ENCODE data around the gene SOWAHA. TPM values are rescaled to one million over a fixed set of nuclear protein-coding genes. Genes with fewer than 3 reads are reported as not detected.

Gene SOWAHA
- total RNA-seq, 1 experiment from 2014 or later = 0.39 TPM

DNA sequence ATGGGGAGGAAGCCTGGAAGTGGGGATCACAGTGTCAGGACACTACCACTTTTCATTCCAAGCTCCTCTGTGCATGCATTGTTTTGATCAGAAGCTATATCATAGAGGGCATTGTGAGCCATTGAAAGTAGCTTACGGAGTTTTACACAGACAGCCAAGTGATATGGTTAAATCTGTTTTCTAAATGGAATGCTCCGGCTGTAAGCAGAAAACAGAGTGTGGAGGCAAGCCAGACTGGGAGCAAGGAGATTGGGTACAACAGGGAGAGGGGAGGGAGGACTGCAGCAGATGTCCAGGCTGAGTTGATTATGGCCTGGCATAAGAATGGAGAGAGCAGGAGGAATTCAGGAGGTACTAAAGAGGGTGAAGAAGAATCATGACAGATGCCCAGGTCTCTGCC, 15.5 kb upstream of the SOWAHA start (continued):
- no peak for TF ChIP-seq FOSL1 (IDR thresholded peaks at IDR 0.05; ENCODE audit: low read depth)
- no peak for TF ChIP-seq ZNF274 (IDR thresholded peaks at IDR 0.05; ENCODE audit: low read depth, low read length)
- TF ChIP-seq JUND (IDR thresholded peaks at IDR 0.05) = no peak
- TF ChIP-seq MAX (IDR thresholded peaks at IDR 0.05) = no peak
- TF ChIP-seq SRF (IDR thresholded peaks at IDR 0.05; ENCODE audit: low read depth) = no peak
- TF ChIP-seq ELF1 (IDR thresholded peaks at IDR 0.05; ENCODE audit: borderline replicate concordance, low read depth) = no peak
- TF ChIP-seq SIN3A (IDR thresholded peaks at IDR 0.05; ENCODE audit: low read depth) = no peak
- no peak for TF ChIP-seq SP1 (IDR thresholded peaks at IDR 0.05; ENCODE audit: low read depth)
- TF ChIP-seq TCF7L2 (IDR thresholded peaks at IDR 0.05; ENCODE audit: borderline replicate concordance, extremely low read depth, insufficient read depth, insufficient read length) = no peak
- no peak for TF ChIP-seq CBX3 (IDR thresholded peaks at IDR 0.05; ENCODE audit: low read depth)
- TF ChIP-seq, protein P1, sequence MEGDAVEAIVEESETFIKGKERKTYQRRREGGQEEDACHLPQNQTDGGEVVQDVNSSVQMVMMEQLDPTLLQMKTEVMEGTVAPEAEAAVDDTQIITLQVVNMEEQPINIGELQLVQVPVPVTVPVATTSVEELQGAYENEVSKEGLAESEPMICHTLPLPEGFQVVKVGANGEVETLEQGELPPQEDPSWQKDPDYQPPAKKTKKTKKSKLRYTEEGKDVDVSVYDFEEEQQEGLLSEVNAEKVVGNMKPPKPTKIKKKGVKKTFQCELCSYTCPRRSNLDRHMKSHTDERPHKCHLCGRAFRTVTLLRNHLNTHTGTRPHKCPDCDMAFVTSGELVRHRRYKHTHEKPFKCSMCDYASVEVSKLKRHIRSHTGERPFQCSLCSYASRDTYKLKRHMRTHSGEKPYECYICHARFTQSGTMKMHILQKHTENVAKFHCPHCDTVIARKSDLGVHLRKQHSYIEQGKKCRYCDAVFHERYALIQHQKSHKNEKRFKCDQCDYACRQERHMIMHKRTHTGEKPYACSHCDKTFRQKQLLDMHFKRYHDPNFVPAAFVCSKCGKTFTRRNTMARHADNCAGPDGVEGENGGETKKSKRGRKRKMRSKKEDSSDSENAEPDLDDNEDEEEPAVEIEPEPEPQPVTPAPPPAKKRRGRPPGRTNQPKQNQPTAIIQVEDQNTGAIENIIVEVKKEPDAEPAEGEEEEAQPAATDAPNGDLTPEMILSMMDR (IDR thresholded peaks at IDR 0.05 in 2 of 3, conservative IDR thresholded peaks at IDR 0.05 in 1 of 3; ENCODE audit: borderline replicate concordance in 1 of 3, insufficient read depth in 1 of 3, low read depth in 2 of 3, low read length in 2 of 3) = no peak
- TF ChIP-seq EZH2phosphoT487 (IDR thresholded peaks at IDR 0.05; ENCODE audit: borderline replicate concordance) = no peak
- no peak for TF ChIP-seq EGR1 (IDR thresholded peaks at IDR 0.05; ENCODE audit: low read depth)

DNA sequence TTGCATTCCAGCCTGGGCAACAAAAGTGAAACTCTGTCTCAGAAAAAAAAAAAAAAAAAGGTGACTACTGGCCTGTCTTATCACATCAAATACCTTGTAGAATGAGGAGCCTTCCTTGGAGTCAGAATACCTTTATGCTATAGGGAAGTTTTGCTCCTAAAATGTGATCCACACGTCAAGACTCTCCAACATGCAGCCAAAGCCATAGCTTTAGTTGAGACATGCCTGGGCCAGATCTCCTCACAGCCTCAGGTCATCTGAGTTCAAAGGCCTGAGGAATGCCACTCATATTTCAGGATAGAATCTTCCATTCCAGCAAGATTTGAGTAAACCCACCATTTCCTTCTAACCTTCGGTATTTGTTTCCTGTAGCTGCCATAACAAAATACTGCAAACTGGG, 13.7 kb upstream of the SOWAHA start:
- ATAC-seq (no peak), DNase-seq (ENCODE audit: low read depth, low spot score) (no peak)
- Histone ChIP-seq H3K27me3 (ENCODE audit: insufficient read depth, low read length) (no peaks in the 10 kb centered on the region), H3K9me3 (ENCODE audit: control insufficient read depth in 1 of 2, insufficient read depth in 1 of 2, low read depth in 1 of 2, low read length in 2 of 2) (no peaks in the 10 kb centered on the region), H3K27ac (ENCODE audit: low read depth, low read length) (no peak overlapping the region), H3K4me3 (replicated peaks in 1 of 2; ENCODE audit: low read depth in 1 of 2, low read length in 2 of 2) (no peak overlapping the region), H3K79me2 (ENCODE audit: insufficient read depth, low read length) (no peaks in the 10 kb centered on the region), H3K9ac (ENCODE audit: low read length) (no peak overlapping the region), H3K4me1 (ENCODE audit: control insufficient read depth in 1 of 2, insufficient read depth in 2 of 2, low read length in 2 of 2) (no peaks in the 10 kb centered on the region), H3K4me2 (ENCODE audit: low read length) (no peak overlapping the region), H2AFZ (ENCODE audit: low read depth, low read length, poor library complexity, severe bottlenecking) (no peak overlapping the region), H4K20me1 (ENCODE audit: insufficient read depth) (no peaks in the 10 kb centered on the region), H3K9me2 (ENCODE audit: insufficient read depth) (no peaks in the 10 kb centered on the region), H3K36me3 (ENCODE audit: control insufficient read depth in 1 of 2, insufficient read depth in 2 of 2, low read length in 2 of 2) (no peaks in the 10 kb centered on the region)
- intact Hi-C loops (cut with micrococcal nuclease) = no loop called here
- POLR2A ChIA-PET = no interaction called here
- RAD21 ChIA-PET (ENCODE audit: low non-redundant PET in 1 of 2, low total read pairs in 2 of 2, uncharacterized antibody in 2 of 2, unreplicated experiment in 2 of 2) = no interaction called here
- BruUV-seq (replicated peaks) = no TSS peak
- CTCF ChIA-PET = interaction anchor here (1.3 to 2.2 kb wide), 2 partner anchors 8 to 273 kb away, joined by 5 to 12 read pairs; no protein-coding TSS in a partner anchor
- TF ChIP-seq EGR1 (IDR thresholded peaks at IDR 0.05; ENCODE audit: low read depth) = no peak
- TF ChIP-seq, protein P1 (IDR thresholded peaks at IDR 0.05 in 2 of 3, conservative IDR thresholded peaks at IDR 0.05 in 1 of 3; ENCODE audit: borderline replicate concordance in 1 of 3, insufficient read depth in 1 of 3, low read depth in 2 of 3, low read length in 2 of 3) = no peak
- TF ChIP-seq MAX (IDR thresholded peaks at IDR 0.05) = no peak
- TF ChIP-seq EZH2 (IDR thresholded peaks at IDR 0.05) = no peak
- TF ChIP-seq TCF7L2 (IDR thresholded peaks at IDR 0.05; ENCODE audit: borderline replicate concordance, extremely low read depth, insufficient read depth, insufficient read length) = no peak
- TF ChIP-seq CEBPB (IDR thresholded peaks at IDR 0.05; ENCODE audit: low read depth) = no peak
- TF ChIP-seq REST (IDR thresholded peaks at IDR 0.05; ENCODE audit: low read depth) = no peak
- no peak for TF ChIP-seq SIN3A (IDR thresholded peaks at IDR 0.05; ENCODE audit: low read depth)
- TF ChIP-seq POLR2A (IDR thresholded peaks at IDR 0.05; ENCODE audit: borderline replicate concordance, extremely low read depth, insufficient read depth, insufficient read length) = no peak
- TF ChIP-seq JUND (IDR thresholded peaks at IDR 0.05) = no peak
- TF ChIP-seq SP1 (IDR thresholded peaks at IDR 0.05; ENCODE audit: low read depth) = no peak

Data from HCT116 (cell line).